ENCODE measurements around the gene SPG21.
"Not testable (repeated sequence)": the region's sequence is repeated elsewhere in the genome, so short reads cannot be mapped to it uniquely, and the experiment has no call there.

Gene SPG21, protein sequence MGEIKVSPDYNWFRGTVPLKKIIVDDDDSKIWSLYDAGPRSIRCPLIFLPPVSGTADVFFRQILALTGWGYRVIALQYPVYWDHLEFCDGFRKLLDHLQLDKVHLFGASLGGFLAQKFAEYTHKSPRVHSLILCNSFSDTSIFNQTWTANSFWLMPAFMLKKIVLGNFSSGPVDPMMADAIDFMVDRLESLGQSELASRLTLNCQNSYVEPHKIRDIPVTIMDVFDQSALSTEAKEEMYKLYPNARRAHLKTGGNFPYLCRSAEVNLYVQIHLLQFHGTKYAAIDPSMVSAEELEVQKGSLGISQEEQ

DNA sequence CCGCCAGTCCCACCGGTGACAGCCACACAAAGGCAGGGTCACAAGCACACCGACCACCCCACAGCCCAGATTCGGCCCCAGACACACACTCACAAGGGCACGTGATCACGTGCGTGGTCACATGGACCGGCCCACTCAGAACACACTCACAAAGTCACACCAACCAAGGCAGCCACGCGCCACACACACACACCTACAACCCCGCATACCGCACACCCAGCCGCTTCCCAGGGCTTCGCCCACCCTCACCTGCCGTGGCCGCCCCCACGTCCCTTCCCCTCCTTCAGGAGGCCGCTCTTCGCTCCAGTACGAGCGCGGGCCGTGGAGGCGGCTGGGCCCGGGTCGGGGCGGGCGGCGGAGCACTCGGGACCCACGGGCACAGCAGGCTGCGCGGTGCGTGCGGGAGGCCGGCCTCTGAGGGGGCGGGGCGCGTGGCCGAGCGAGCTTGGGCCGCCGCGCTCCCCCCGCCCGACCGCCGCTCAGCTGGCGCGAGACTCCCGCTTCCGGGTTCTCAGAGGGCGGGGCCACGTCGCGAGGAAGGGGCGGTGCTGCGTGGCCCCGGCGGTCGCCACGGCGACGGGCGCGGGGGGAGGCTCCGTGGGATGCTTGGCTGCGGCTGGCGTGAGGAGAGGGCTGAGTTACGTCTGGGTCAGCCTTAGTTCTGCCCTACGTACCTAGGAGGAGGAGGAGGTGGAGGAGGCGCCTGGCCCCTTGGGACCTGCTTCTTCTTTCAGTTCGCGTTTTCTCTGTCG lies at the start of gene SPG21:
TSS of gene SPG21 (minus strand) at position 499 of the 752 bp plus-strand sequence. CDS start 6,345 bp downstream, outside the sequence.
- FAIRE-seq, result no peak

DNA sequence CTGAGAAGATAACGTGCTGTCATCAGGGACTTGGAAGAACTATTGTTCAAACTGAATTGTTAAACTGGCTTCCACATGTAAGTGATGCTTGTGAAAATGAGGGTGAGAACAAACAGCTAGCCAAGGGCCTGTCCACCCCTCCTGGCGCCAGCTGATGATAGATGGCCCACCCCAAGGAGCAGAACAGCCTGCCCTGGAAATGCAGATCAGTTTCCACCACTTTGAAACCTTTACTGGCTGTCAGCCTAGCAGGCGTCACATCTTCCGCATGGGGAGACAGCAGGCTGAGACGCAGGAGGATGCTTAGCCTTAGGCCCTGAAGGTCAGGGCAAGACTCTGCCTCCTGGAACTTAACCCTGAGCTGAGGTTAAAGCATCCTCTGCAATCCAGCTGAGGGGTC lies 49.1 kb upstream of the SPG21 start:
- FAIRE-seq, result no peak

DNA sequence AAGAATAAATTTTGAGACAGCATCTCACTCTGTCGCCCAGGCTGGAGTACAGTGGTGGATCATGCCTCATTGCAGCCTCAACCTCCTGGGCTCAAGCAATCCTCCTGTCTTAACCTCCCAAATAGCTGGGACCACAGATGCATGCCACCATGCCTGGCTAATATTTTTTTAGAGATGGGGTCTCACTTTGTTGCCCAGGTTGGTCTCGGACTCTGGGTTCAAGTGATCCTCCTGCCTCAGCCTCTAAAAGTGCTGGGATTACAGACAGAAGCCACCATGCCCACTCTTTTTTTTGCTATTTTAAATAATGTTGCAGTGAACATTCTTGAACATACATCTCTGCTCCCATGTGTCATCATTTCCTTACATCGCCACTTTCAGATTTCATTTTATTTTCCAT lies 48.7 kb upstream of the SPG21 start:
- no peak for FAIRE-seq

DNA sequence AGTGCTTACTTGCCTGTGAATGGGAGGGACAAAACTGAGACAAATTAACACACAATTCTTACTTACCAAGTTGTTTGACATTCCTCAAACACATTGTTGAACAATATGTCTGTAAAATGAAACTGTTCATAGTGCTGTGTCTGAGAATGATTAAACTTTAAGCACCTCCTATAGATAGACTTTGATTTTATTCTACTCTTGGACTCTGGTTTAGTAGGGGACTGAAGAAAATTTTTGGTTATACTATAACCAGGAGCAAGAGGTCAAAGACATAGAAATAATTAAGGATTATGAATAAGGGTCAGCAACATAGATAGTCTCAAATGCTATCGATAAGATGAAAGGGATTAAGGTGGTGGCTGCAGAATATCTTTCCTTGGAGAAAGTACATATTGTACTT lies 47.6 kb upstream of the SPG21 start:
- no peak for FAIRE-seq

DNA sequence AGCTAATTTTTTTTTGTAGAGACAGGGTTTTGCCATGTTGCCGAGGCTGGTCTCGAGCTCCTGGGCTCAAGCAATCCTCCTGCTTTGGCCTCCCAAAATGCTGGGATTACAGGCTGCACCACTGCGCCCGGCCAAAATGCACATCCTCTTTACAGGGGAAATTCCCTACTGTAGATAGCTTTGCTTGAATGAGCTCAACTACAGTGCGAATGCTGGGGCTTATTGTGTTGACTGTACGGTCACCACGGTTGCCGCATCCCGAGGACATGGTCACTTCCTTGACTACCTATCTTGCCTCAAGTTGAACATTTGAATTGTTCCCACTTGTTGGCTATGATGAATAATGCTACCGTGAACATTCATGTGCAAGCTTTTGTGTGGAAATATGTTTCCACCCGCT lies 45.0 kb upstream of the SPG21 start:
- FAIRE-seq, result no peak

DNA sequence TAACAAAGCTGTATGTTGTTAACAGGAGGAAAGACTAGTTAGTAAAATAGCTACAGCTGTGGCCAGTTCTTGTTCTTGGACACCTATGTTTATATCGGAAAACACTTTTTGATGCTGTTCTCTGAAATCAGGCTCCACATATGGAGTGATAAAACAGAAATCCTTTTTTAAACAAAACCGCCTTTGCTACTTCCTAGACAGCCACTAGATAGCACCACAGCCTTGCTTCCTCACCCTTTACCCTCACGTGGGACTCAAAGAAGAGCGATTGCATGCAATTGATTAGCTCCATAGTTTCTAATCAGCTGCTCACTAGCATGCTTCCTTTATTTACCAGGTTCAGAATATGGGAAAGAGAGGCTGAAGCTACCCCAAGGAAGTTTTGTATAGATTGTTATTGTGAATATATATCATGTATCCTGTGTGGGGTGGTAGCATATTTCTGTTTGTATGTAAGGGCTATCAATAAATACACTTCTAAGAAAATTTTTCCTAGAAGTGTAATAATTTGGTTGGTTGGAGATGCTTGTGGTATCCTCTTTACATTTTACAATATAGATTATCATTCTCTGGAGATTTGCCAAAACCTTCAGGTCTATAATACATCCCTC lies 44.0 kb upstream of the SPG21 start:
- no peak for FAIRE-seq

DNA sequence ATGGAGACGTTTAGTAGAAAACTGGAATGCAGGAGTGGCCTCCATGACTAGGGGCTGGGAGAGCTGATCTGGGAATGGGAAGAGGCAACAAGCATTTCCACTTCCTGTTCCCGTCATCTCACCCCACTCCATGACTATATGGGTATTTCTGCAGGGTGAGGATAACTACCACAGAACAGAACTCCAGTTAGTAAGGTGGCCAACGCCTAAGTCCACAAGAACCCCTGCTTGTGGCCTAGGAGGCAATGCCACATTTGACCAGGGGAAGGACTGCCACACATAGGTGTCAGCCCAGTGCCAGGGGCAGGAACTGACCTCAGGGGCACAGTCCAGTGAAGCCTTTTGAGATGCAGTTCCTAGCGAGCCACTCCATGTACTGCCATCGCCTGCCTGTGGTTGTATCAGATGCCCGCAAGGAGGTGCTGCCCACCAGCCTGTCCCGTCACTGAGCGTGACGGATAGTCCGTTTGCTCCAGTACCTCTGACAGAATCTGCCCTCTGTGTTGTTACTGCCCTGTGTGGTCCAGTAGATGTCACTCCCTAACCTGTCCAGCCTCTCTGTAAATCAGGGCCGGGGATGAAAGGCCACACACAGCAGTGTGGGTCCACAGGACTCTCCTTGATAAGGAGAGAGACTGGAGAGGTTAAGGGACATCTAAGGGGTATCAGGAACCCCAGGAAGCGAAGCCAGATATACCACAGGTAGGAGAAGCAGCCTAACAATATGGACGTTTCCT lies 43.3 kb upstream of the SPG21 start:
- FAIRE-seq, result peak; percentile 14

DNA sequence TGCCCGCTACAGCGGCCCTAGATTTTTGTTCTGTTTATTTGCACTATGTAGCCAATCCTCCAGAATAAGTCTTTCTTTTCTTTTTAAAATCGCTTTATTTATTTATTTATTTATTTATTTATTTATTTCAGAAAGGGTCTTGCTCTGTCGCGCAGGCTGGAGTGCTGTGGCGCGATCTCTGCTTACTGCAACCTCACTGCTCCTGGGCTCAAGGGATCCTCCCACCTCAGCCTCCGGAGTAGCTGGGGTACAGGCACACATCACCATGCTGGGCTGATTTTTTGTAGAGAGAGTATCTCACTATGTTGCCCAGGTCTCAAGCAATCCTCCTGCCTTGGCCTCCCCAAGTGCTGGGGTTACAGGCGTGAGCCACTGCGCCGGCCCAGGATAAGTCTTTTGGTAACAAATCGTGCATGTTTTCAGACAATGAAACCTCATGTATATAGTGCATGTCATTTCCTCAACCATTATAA lies 40.1 kb upstream of the SPG21 start:
- FAIRE-seq, result no peak

DNA sequence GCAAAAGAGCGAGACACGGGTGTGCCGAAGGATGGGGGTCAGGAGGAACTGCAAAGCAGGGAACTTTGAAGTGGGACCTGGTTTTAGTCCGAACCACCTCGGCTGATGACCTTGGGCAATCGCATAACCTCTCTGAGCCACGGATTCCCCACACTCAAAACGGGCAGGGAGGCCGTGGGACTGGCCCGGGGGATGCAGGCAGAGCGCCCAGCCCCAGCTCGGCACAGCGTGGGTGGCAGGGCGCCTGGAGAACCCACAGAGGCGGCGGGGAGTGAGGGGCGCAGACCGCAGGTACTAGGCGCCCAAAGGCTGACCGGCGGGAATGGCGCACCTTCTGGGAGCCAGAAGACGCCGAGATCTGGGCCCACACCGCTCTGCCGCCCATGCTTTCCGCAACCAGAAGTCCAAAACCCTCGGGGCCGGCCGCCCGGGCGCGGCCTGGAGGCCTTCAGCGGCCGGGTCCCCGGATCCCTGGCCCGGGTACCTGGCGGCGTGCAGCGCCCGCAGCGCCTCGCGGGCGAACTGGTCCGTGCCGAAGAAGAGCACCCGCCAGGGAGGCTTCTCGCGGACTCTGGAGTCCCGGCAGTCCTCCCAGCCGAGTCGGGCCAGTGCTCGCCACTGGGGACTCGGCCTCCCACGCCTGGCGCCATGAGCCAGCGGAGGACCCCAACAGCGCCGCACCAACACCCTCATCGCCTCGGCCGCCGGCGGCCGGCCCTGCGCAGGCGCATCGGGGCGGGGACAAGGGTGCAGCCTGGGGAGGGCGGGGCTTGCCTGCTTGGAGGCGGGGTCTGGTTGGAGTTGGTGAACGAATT lies 39.4 kb upstream of the SPG21 start, which contains the start of gene MTFMT:
TSS of gene MTFMT (minus strand) at position 719 of the 815 bp plus-strand sequence. CDS start at position 693, 26 bp downstream.
- FAIRE-seq, result no peak

DNA sequence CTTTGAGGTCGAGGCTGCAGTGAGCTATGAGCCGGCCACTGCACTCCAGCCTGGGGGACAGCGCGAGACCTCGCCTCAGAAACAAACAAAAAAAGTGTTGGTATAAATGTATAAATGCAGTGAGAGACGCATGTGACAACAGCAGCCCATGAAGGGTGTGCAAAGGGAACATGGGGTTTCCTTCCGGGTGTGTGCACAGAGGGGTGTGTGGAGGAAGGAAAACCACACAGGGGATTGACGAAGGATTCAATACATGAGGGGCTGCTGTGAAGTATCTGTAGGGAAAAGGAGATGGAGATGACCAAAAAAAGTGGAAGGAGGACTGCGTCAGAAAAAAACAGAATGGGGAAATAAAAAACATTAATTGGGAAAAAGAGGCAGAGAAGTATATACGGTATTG lies 38.6 kb upstream of the SPG21 start:
- FAIRE-seq, result no peak

DNA sequence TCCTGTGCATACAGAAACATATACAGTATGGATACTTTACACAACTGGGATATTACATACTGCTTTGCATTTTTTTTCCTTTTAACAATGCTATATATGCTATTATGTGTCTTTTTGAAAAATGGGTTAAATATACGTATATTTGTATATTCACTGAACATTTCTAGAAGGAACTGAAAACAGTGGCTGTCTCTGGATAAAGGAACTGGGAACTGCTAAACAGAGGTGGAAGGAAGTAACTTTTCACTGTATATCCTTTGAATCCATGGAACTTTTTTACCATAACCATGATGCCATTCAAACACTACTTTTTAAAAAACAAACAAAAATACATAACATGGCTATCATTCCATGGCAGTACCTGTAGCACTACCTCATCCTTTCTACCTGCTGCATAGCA lies 37.9 kb upstream of the SPG21 start:
- no peak for FAIRE-seq

DNA sequence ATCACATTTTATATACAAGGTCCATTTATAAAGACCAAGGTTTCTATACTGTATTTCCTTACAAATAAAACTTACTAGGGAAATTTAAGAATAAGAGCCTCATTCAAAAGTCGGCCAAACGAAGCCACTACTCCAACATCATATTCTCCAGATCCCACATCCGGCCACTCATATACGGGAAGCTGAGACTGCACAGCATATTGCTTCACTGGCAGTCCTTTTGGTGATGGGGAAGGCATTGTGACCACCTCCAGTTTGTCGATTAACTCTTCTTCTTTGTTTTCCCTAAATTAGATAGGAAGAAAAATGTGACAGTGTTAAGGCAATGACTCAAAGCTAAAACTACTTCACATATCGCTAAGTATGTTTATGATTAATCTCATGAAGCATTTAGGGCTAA lies 37.0 kb upstream of the SPG21 start:
- FAIRE-seq, result no peak

DNA sequence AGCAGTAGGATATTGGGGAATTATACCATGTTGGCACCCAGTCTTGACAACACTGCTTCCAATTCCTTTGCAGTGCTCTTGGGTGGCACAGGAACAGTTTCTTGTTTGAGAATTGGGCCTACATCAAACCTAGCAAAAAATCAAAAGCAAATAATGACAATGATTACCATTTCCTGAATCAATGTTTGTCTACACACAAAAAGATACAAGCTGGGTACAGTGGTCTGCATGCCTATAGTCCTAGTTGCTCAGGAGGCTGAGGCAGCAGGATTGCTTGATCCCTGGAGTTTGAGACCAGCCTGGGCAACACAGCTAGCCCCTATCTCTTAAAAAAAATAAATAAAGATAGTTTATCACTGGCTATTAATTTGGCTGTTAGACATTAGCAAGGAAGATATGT lies 31.8 kb upstream of the SPG21 start:
- no peak for FAIRE-seq

DNA sequence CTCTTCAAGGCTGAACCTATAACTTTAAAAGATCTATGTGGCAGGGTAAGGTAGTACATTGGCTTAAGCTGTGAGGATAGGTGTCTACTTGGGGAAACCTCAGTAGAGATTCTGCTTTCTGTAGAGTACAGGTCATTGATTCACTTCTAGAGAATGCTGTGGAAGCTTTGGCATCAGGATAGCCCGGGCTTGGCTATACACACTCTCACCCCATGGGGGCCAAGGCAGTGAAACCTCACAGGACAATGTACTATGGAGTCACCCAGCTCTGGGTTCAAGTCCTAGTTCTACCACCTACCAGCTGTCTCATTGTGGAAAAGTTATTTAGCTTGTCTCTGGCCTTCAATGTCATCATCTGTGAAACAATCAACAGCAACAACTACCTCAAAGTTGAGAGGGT lies 30.7 kb upstream of the SPG21 start:
- FAIRE-seq, result no peak

DNA sequence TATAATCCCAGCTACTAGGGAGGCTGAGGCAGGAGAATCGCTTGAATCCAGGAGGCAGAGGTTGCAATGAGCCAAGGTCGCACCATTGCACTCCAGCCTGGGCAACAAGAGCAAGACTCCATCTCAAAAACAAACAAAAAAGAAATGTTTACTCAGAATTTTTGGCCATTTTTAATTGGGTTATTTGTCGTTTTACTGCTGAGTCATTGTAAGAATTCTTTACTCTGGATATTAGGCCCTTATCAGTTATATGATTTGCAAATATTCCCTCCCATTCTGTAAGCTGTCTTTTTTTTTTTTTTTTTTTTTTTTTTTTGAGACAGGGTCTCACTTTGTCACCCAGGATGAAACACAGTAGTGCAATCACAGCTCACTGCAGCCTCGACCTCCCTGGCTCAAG lies 21.5 kb upstream of the SPG21 start:
- FAIRE-seq, result not testable (repeated sequence)

DNA sequence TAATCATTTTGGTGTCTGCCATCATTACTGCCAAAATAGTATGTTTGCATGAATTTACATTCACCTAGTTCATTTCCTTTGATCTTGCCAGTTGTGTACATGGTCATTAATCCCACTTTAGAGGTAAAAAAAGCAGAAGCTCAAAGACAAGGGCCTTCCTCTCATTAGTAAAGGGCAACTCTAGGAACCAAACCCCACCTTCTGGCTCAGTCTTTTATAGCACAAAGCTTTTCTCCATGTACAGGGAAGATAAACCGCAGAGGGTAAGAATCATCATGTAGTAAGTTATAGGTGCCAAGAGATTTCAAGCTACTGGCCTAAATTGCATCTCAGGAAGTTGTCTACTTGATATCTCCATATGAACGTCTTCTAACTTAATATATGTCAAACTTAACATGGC lies 19.3 kb upstream of the SPG21 start:
- no peak for FAIRE-seq

DNA sequence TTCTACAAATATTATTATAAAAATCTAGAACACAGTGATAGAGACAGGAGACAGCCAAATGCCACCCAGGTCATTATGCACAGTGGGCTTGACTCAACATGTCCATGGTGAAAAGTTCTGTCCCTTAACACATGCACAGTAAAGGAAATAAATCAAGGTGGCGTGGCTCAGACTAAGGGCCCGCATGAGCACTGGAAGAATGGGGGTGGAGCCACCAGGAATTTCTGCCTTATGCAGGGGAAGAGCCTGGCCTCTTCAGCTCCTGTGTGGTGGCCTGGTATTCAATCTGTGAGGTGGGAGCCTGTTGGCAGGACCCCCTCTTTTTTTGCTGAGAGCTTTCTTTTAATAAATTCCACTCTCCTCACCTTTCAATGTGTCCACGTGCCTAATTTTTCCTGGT lies 17.2 kb upstream of the SPG21 start:
- no peak for FAIRE-seq

DNA sequence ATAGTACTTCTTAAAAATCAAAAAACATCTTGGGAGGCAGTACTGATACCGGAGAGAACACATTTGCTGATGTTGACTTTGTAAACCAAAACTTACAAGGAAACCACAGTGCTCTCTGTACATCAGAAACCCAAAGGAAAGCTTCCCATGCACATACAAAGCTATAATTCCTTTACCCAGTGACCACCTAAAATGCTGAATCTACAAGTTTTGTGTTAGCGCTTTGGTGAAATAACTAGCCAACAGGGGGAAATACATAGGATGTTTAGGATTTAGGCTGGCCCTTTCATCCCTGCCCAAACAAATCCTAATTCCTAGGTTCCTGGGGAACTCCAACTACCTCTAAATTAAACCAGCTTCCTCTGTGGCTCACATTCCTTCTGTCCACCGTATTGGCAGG lies 15.3 kb upstream of the SPG21 start:
- FAIRE-seq, result no peak

DNA sequence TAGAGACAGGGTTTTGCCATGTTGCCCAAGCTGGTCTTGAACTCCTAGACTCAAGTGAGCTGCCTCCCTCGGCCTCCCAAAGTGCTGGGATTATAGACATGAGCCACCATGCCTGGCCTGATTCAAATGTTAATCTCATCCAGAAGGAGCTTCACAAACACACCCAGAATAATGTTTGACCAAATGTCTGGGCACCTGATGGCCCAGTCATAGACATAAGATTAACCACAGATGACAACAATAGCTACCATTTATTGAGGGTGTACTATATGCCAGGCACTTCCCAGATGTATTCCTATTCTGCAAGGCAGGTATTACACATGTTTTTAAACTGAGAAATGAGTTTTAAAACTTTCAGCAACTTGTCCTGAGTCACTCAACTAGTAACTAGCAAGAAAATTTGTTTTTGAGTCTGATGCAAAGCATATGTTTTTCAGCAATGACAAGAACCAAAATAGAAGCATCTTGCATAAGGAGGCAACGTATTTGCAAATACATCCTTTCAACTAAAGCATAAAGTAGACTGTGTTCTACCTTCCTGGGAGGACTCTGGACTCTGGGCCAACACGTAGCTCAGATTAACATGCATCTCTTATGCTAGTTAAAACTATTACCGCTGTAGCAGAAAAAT lies 8.1 kb upstream of the SPG21 start:
- no peak for FAIRE-seq

DNA sequence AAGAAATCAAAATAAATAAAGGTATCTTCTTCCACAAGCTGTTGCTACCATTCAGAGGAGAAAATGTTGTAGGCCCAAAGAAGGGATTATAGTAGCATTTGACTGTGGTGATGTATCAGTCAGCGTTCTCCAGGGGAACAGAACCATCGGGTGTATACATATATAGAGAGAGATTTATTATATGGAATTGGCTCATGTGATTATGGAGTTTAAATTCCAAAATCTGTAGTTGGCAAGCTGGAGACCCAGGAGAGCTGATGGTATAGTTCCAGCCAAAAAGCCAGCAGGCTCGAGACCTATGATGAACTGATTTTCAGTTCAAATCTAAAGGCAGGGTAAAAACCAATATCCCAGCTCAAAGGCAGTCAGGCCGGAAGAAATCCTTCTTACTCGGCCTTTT lies 7.4 kb upstream of the SPG21 start:
- FAIRE-seq, result no peak

DNA sequence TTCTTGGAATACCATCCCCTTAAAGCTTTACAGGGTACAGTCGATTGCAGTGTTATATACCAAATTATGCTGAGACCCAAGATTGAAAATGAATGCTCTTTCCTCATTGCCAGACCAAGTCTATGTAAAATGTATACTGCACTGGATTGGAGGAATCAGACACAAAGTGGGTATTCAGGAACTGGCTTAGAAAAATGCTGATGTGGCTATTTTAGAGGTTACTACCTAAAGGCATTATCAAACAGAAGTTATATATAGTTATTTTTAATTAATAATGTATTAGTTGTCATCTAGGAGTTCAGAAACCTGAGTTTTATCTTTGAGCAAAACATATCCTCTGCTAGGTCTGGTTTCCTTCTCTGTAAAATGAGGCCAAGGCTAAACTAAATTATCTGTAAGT lies 3.6 kb upstream of the SPG21 start:
- FAIRE-seq, result no peak

Data from A204.1 (cell line).